Fibroblast of pulmonary artery (primary cell): ENCODE measurements around the gene MON2.
"Not testable (repeated sequence)": the region's sequence is repeated elsewhere in the genome, so short reads cannot be mapped to it uniquely, and the experiment has no call there.

Source experiments
- DNase-seq: peaks from one replicate; pipeline ENCODE4 v3.0.0-alpha.2; 2010; ENCODE audit warnings: low read depth
- H3K4me3 ChIP-seq: replicated peaks from 2 replicates; pipeline ENCODE4 v1.5.1; 2011; ENCODE audit warnings: low read depth, mild to moderate bottlenecking, control low read depth, low read length, moderate library complexity
- CTCF ChIP-seq: IDR thresholded peaks from 2 replicates; pipeline ENCODE4 v1.5.1; 2011; ENCODE audit warnings: mild to moderate bottlenecking, control low read depth, low read length, inconsistent platforms; ENCODE audit errors: missing control alignments

MON2 gene

GRCh38 chr12:62482769-62483168 lies 16.1 kb downstream of the MON2 start:
- no peak for TF ChIP-seq CTCF
- no peak for DNase-seq
- H3K4me3 ChIP-seq: no peak overlapping the region

GRCh38 chr12:62484233-62484632 lies 17.6 kb downstream of the MON2 start:
- TF ChIP-seq CTCF: no peak
- DNase-seq: no peak
- H3K4me3 ChIP-seq: no peak overlapping the region

GRCh38 chr12:62505786-62506185 lies 39.2 kb downstream of the MON2 start:
- no peak for DNase-seq
- TF ChIP-seq CTCF: no peak
- no peak overlapping the region for H3K4me3 ChIP-seq

- TF ChIP-seq CTCF: no peak
- no peak overlapping the region for H3K4me3 ChIP-seq
- no peak for DNase-seq
Observed at GRCh38 chr12:62512901-62513300, 46.3 kb downstream of the MON2 start.

GRCh38 chr12:62514080-62514479 lies 47.5 kb downstream of the MON2 start:
- not testable (repeated sequence) for H3K4me3 ChIP-seq, DNase-seq

- no peak overlapping the region for H3K4me3 ChIP-seq
- no peak for DNase-seq
- no peak for TF ChIP-seq CTCF
Observed at GRCh38 chr12:62516927-62517326, 50.3 kb downstream of the MON2 start.

- no peak for DNase-seq
- no peak overlapping the region for H3K4me3 ChIP-seq
- TF ChIP-seq CTCF: no peak
Observed at GRCh38 chr12:62517887-62518286, 51.3 kb downstream of the MON2 start.

- DNase-seq: no peak
- no peak for TF ChIP-seq CTCF
- no peak overlapping the region for H3K4me3 ChIP-seq
Observed at GRCh38 chr12:62519043-62519442, 52.4 kb downstream of the MON2 start.
